ENCODE measurements around the gene COPG2.

DNA sequence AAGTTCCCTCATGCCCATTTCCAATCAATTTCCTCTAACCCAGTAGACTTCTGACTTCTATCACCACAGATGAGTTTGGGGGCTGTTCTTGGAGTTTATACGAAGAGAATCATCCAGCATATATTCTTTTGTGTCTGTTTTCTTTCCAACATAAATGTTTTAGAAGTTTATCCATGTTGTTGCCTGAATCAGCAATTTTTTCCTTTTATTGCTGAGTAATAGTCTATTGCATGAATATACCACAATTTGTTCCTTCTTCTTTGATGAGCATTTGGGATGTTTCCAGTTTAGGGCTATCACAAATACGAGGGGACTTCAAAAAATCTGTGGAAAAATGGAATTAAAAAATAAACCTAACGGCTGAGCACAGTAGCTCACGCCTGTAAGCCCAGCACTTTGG is 26.2 kb downstream of the COPG2 start:
- TF ChIP-seq, protein P1, sequence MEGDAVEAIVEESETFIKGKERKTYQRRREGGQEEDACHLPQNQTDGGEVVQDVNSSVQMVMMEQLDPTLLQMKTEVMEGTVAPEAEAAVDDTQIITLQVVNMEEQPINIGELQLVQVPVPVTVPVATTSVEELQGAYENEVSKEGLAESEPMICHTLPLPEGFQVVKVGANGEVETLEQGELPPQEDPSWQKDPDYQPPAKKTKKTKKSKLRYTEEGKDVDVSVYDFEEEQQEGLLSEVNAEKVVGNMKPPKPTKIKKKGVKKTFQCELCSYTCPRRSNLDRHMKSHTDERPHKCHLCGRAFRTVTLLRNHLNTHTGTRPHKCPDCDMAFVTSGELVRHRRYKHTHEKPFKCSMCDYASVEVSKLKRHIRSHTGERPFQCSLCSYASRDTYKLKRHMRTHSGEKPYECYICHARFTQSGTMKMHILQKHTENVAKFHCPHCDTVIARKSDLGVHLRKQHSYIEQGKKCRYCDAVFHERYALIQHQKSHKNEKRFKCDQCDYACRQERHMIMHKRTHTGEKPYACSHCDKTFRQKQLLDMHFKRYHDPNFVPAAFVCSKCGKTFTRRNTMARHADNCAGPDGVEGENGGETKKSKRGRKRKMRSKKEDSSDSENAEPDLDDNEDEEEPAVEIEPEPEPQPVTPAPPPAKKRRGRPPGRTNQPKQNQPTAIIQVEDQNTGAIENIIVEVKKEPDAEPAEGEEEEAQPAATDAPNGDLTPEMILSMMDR (conservative IDR thresholded peaks at IDR 0.05; ENCODE audit: low read depth, low read length): no peak
- no peak for TF ChIP-seq EZH2 (IDR thresholded peaks at IDR 0.05; ENCODE audit: borderline replicate concordance, low read depth, low read length, poor library complexity, severe bottlenecking)
